Measurements from ENCODE around the gene TEX29.

Gene TEX29

GRCh38 chr13:111345682-111346081, 25.2 kb downstream of the TEX29 start:
- Histone ChIP-seq H3K4me3 (ENCODE audit: low read depth, low read length) (no peak overlapping the region), H3K4me1 (ENCODE audit: control insufficient read depth, insufficient read depth, low read length) (no peaks in the 10 kb centered on the region), H3K9me3 (ENCODE audit: control insufficient read depth, insufficient read depth, low read depth, low read length) (no peaks in the 10 kb centered on the region), H3K27ac (ENCODE audit: extremely low read depth, low read depth, low read length) (no peak overlapping the region), H3K36me3 (ENCODE audit: control insufficient read depth in 2 of 2, insufficient read depth in 1 of 2, low read length in 2 of 2) (no peaks in the 10 kb centered on the region)
- ChIA-PET POLR2A (no interaction called here), CTCF (no interaction called here)
- TF ChIP-seq ZNF175 (tag by site-specific recombination; IDR thresholded peaks at IDR 0.05) = no peak
- no peak for TF ChIP-seq ZBTB17 (tag by site-specific recombination; IDR thresholded peaks at IDR 0.05)
- no peak for TF ChIP-seq ZNF23 (tag by site-specific recombination; IDR thresholded peaks at IDR 0.05; ENCODE audit: borderline replicate concordance)
- TF ChIP-seq ZNF26 (tag by site-specific recombination; IDR thresholded peaks at IDR 0.05) = no peak
- TF ChIP-seq, protein P1, sequence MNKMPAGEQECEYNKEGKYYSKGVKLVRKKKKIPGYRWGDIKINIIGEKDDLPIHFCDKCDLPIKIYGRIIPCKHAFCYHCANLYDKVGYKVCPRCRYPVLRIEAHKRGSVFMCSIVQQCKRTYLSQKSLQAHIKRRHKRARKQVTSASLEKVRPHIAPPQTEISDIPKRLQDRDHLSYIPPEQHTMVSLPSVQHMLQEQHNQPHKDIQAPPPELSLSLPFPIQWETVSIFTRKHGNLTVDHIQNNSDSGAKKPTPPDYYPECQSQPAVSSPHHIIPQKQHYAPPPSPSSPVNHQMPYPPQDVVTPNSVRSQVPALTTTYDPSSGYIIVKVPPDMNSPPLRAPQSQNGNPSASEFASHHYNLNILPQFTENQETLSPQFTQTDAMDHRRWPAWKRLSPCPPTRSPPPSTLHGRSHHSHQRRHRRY (tag by site-specific recombination; IDR thresholded peaks at IDR 0.05) = no peak
- no peak for TF ChIP-seq ZNF791 (tag by site-specific recombination; IDR thresholded peaks at IDR 0.05)
- no peak for TF ChIP-seq ZNF449 (tag by site-specific recombination; IDR thresholded peaks at IDR 0.05)
- no peak for TF ChIP-seq ZNF155 (tag by site-specific recombination; IDR thresholded peaks at IDR 0.05)
- TF ChIP-seq ZNF394 (tag by site-specific recombination; IDR thresholded peaks at IDR 0.05; ENCODE audit: borderline replicate concordance) = no peak
- no peak for TF ChIP-seq ZNF558 (tag by site-specific recombination; IDR thresholded peaks at IDR 0.05)
- no peak for TF ChIP-seq ZNF223 (tag by site-specific recombination; IDR thresholded peaks at IDR 0.05)
- TF ChIP-seq ZNF785 (tag by site-specific recombination; IDR thresholded peaks at IDR 0.05) = no peak
- no peak for TF ChIP-seq GLI4 (tag by site-specific recombination; IDR thresholded peaks at IDR 0.05)
- no peak for TF ChIP-seq ZNF701 (tag by site-specific recombination; IDR thresholded peaks at IDR 0.05)
- TF ChIP-seq REST (tag by site-specific recombination; IDR thresholded peaks at IDR 0.05) = no peak
- no peak for TF ChIP-seq PRDM6 (tag by site-specific recombination; IDR thresholded peaks at IDR 0.05)
- no peak for TF ChIP-seq KLF10 (tag by site-specific recombination; IDR thresholded peaks at IDR 0.05)
- TF ChIP-seq ZNF184 (tag by site-specific recombination; IDR thresholded peaks at IDR 0.05) = no peak
- no peak for TF ChIP-seq ZNF549 (tag by site-specific recombination; IDR thresholded peaks at IDR 0.05)
- TF ChIP-seq ZBTB10 (tag by site-specific recombination; IDR thresholded peaks at IDR 0.05) = no peak
